GM19438 (cell line): Measurements from ENCODE around the gene PDIA3.
A peak's percentile ranks its signal among the peaks of the same experiment; 100 is the strongest.
"Not testable (repeated sequence)": the region's sequence is repeated elsewhere in the genome, so short reads cannot be mapped to it uniquely, and the experiment has no call there.

Source experiments
- ATAC-seq: cut with Tn5 transposase; IDR thresholded peaks from one replicate; pipeline ENCODE4 v1.9.1; 2021; ENCODE audit warnings: low read depth; ENCODE audit not compliant: unreplicated experiment

PDIA3 gene

DNA sequence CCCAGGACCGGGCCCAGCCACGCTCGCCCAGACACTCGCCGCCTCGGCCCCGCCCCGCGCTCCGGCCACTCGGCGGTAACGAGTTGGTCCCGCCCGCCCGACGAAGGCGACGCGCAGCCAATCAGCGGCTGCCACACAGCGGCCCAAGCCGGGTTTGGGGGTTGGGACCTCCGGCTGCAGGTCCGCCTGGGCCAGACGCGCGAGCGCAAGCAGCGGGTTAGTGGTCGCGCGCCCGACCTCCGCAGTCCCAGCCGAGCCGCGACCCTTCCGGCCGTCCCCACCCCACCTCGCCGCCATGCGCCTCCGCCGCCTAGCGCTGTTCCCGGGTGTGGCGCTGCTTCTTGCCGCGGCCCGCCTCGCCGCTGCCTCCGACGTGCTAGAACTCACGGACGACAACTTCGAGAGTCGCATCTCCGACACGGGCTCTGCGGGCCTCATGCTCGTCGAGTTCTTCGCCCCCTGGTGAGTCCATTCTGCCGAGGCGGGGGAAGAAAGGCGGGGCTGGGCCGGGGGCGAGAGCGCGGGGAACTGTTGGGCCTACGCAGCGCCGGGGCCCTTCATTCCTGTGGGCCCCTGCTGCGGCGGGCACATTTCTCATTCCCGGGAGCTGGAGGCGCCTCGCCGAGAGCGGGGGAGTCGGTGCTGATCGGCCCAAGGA lies at the start of gene PDIA3:
Gene PDIA3 (plus strand): TSS at position 194 of the 658 bp plus-strand sequence. CDS start 102 bp downstream, at position 296.
- ATAC-seq: peak; percentile 71

DNA sequence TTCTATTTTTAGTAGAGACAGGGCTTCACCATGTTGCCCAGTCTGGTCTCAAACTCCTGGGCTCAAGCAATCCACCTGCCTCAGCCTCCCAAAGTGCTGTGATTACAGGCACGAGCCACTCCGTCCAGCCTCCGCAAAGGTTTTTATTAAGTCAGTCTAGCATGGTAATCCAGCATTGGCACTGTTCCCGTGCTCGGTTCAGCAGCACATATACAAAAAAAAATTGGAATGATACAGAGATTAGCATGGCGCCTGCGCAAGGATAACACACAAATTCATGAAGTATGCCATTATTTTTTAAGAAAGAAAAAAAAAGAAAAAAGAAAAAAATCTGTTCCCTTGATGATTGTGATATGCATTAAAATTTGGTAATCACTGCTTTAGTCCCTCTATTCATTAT lies 44.1 kb upstream of the PDIA3 start:
- no peak for ATAC-seq

DNA sequence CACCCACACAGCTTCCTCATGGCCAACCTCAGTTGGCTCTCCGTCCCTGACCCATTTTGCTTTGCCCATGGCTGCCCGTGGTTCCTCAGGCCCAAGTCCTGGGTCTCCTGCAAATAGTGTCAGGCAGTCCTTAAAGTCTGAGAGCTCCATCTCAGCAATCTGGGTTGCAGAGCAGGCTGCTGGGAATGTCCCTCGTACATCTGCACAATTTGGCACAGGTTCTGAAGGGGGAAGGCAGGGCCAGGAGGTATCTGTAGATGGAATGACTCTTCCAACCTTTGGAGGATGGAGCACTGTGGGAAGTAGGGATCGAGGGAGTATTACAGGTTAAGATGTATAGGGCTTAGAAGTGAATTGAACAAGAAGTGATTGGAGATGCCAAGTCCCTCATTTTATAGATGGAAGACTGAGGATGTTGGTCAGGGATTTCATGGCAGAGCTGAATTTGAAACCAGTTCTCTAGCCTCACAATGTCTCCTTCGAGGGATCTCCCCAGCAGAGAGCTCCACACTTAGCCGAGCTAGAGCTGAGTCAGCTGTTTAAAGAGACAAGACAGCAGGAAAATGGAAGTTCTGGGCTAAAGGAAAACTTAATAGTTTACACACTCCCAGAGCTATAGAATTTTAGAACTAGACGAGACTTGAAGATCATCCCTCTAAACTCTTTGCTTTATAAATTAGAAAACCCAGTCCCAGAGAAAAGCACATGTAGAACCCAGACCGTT lies 43.4 kb upstream of the PDIA3 start:
- ATAC-seq: no peak

DNA sequence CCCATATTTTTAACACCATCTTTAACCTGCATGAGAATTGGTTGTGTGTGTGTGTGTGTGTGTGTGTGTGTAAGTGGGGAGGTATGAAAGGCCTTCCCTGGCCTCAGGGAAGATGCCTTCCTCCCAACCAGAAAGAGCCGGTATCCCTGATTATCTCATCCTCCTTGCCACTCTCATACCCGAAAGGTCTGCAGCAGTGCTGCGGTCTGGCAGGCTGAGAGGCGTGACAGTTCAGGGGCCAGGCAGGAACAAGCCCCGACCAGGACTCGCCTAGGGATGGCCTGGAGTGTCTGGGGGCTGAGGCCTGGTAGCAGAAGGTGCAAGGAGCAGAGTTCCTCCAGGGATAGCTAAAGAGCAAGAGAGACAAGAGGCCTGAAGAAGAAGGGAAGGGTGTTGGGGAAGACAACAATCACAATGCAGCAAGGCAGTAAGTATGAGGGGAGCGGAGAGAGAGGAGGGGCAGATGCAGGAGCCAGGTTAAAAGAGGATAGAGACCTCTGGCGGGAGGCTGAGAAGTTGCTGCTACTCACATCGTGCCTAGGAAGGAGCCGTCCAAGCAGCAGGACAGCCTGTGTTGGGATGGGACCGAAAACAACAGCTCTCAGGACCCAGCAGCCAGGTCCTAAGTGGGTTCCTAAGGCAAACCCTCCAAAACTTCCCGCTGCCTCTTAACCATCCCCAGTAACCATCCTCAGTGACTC lies 35.7 kb upstream of the PDIA3 start:
- ATAC-seq: not testable (repeated sequence)

DNA sequence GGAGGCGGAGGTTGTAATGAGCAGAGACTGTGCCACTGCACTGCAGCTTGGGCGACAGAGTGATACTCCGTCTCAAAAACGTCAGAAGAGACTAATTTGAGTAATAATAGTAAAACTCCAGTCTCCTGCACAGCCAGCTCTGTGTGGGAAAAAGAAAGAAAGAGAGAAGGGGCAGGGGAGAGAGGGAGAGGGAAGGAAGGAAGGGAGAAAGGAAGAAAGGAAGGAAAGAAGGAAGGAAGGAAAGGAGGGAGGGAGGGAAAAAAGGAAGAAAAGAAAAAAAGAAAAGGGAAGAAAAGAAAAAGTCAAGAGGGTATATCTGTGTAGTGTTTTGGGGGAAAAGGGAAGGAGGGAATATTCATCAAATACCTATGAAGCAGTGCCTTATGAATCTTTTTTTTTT lies 23.1 kb upstream of the PDIA3 start:
- no peak for ATAC-seq

DNA sequence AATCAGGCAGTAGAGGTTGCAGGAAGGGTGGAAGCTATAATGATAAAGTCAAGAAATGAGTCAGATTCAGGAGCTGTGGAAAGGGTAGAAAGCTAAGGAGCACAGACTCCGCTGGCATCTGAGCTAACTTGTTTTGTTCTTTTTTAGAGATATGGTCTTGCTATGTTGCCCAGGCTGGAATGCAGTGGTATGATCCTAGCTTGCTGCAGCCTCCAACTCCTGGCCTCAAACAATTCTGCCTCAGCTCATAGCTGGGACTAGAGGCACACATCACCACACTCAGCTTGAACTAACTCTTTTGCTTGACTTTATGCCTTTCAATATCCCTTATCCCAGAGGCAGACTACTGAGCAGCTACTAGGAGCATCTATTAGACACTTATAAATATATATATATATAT lies 19.9 kb upstream of the PDIA3 start:
- ATAC-seq: not testable (repeated sequence)

DNA sequence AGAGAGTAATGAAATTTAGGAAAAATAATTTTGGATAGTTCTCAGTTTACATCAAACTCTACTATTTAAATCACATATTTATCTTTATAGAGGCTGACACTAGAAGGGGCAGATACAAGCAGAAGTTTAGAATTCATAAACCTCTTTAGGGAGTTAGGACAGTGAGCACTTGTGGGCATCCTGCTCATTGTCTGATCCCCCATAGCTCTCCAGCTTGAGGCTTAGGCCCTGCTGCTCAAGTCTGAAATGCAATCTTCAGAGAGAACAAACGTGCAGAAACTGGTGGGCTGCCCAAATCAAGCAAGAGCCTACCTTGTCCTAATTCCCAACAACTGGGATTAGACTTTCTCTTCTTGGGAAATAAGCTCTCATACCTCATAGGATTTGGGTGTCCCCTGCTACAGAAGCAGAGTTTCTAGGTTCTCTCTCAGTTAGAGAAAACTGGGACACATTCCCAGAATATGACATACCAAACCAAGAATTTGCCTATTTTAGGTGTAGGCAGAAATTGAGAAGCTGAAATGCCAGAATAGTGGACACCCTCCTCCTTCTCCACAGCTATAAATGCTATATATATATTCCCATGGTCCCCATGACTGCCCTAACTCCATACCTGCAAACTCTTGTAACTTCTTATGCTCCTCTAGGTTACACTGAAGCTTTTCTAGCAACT lies 18.0 kb upstream of the PDIA3 start:
- ATAC-seq: not testable (repeated sequence)

DNA sequence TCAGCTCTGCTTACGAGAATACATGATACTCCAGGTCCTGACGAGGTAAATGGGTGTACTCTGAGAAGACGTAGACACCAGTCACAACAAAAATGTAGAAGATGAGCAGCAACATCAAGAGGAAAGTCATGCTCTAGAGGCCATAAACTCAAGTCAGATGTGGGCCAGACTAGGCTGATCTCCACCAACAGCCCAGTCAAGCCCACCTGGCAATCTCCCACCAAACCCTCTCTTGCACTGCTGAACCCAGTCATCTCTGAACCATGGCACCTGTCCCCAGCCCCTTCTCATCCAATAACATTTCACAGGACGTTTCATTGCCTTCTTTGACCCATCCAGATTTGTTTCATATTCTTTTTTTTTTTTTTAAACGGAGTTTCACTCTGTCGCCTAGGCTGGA lies 10.8 kb upstream of the PDIA3 start:
- peak; percentile 41 for ATAC-seq

DNA sequence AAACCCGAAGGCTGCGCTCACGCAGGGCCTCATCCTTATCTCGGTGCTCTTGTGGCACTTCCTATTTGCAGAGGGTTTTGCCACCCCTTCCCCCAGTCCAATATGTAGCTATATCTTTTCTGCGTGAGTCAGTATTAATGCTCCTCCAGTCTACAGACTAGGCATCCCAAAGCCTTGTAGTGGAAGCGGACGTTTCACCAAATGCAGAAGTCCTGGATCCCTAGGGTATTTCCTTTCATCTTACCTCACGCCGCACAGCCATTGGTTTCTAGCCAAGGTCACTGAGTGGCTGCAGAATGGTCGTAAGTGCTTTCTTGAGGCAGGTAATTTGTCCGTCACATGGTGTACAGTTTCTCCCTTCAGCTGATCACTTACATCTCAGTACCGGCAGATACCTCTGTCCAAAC lies 668 bp downstream of the PDIA3 start:
- ATAC-seq: peak; percentile 22

DNA sequence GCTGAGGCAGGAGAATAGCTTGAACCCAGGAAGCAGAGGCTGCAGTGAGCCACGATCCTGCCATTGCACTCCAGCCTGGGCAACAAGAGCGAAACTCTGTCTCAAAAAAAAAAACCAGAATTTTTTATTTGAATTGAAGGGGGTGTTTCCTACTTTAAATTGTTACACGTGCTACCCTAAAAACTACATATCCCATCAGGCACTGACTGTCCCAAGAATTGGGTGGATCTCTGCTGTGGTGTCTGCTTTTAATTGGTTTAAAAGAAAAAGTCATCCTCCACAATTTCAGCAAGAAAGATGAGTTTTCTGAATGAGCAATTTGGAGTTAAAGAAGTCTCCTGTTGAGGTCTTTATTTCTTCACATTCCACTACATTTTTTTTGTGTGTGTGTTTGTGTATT lies 2.1 kb downstream of the PDIA3 start:
- ATAC-seq: no peak

DNA sequence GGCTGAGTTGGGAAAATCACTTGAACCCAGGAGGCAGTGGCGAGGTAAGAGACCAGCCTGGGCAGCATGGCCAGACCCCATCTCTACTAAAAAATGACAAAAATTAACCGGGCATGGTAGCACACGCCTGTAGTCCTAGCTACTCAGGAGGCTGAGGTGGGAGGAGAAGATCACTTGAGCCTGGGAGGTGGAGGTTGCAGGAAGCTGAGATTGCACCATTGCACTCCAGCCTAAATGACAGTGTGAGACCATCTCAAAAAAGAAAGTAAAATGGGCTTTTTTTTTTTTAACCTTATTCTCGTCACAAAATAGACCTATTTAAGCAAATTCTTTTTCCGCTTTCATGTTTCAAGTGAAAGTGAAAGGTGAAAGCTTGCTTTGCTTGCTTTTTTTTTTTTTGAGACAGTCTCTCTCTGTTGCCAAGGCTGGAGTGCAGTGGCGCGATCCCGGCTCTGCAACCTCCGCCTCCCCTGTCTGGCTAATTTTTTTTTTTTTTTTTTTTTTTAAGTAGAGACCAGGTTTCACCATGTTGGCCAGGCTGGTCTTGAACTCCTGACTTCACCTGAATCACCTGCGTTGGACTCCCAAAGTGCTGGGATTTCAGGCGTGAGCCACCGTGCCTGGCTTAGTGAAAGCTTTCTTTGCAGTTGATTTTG lies 3.6 kb downstream of the PDIA3 start:
- ATAC-seq: peak; percentile 42

DNA sequence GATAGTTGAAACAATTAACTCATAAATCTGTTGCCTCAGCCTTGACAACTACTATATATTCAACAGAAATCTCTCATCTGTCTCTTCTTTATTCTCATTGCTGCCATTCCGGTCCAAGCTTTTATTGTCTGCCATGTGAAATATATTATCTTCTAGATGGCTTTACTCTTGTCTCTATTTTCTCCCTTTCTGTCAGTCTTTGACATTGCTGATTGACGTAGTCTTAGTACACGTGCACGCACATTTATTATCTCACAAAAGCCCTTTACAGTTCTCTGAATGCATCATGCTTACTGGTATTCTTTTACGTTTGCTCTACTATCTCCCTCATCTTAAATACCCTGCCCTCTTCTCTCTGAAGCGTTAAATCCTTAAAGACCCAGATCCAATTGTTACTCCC lies 5.6 kb downstream of the PDIA3 start:
- ATAC-seq: no peak

DNA sequence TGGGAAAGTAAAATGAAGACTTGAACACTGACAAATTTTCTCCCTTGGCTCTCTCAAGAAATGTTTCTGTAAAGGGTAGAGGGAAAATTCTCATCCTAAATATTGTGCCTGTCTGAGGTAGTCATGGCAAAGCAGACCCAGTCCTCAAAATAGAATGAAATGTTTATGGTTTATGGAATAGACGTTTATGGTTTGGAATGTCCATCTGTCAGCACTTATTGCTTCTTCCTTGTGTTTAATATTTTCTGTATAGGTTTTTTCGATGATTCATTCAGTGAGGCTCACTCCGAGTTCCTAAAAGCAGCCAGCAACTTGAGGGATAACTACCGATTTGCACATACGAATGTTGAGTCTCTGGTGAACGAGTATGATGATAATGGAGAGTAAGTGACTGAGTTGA lies 16.6 kb downstream of the PDIA3 start:
- ATAC-seq: no peak

DNA sequence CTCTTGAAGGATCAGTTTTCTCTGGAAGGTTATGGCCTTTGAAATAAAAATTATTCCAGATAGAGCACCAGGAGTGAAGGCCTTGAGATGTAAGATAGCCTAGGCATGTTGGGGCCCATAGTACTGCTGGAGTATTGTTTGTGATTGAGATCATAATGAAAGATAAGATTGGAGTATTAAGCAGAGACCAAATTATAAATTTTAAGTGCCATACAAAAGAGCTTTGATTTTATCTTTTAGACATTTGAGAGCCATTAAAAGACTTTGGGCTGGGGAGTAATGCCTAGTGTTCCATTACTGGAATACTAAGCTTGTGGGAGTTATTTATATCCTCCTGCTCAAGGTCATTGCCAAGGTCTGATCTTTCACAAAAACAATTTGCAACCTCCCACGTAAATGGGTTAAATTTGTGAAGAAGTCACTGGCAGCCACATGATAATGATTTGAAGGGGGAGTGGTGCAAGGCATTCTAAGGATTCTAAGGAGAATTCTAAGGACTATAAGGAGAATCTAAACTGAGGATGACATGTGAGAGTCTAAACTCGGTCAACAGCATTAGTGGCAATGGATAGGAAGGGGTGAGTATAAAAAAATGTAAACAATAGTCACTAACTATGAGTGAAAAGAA lies 17.7 kb downstream of the PDIA3 start:
- ATAC-seq: no peak

DNA sequence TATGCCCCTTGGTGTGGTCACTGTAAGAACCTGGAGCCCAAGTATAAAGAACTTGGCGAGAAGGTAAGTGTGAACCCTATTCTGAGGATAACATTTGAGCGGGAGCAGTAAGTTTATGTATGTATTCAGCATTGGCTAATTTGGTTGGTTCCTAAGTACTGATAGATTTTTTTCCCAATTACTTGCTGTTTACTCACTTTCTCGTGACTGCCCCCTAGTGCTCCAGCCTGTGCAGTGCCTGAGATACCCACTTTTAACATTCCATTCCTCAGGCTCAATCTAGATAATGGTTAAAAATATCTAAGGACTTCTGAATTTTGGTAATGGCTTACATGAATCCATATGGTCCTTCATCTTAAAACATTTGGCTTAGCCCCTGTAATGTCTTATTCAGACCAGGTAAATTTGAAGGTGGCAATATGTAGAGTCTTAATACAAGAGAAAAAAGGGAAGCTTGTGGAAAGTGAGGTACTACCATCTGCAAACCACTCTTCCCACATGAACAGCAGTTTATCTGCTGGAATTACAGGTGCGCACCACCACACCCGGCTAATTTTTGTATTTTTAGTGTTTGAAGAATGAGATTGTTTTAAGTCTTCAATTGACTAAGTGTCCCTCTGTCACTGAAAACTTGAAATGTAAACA lies 23.5 kb downstream of the PDIA3 start:
- no peak for ATAC-seq

DNA sequence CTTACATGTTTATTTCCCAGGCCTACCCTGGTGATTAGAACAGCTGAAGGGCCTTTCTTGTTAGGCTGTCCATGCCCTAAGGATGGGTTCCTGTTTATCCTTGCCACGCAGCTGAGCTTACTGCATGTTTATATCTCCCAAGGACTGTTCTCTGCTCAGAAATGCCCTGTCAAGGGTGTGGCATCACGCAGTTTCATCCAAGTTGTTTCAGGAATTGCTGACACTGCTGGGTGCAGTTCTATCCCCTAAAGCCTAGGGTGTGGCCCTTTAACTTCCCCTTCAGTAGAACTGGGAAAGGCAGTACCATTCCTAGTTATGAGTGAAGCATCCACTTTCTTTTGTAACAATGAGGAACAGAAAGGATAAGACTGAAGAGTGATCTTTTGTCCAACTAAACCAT lies 25.6 kb downstream of the PDIA3 start:
- no peak for ATAC-seq

DNA sequence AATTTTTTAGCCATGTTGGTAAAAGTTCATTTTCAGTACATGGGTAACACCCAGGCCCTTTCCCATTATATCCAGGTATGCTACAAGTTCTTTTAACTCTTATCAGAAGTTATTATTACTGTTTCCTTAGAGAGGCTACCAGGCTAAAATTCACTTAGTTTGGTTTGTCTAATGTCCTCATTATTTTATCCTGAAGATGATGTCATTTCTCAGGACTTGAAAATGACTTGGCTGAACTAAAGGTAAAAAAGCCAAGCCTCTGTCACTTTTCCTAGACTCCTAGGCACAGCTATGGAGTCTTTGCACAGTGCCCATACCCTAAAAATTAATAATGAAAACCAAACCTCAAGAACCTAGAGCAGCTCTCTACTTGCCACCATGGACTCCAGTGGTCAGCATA lies 26.4 kb downstream of the PDIA3 start:
- no peak for ATAC-seq

DNA sequence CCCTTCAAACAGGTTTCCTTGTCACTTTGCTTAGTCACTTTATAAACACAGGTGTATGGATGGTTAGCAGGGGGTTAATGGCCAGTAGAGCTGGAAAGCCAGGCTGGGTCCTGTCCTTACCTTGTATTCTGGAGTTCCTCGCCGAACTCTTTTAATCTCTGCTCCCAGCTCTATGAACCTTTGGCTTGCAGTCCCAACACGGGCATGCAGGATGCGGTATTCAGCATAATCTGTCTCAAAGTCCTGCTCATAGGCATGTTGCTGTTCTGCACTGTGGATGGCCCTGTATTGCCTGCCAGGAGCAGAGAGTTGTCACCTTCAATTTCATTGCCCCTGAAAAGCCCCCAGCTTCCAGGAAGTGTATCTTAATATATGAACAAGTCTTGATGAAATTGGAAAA lies 27.8 kb downstream of the PDIA3 start:
- ATAC-seq: no peak

DNA sequence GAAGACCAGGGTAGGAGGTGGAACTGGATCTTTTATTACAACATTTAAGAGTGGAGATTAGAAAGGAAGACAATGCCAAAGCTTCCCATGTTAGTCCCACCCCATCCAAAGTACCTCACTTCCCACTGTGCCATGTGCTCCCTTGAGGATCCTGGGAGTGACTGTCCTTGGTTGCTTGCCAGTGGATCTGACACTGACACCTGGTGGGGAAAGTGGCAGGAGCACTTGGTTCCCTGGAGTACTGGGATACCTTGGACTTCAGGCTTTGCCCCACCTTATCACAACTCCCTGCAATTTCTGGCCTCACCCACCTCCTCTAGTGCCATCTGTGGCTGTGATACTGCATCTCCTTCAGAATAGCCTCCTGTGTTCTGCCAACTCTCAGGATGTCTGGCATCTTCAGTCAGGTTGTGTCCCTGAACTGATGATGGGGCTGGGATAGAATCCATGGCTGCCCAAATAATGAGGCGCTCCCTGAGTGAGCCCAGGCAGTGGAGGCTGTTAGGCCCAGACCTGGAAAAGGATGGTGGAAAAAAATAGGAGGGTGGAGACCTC lies 29.2 kb downstream of the PDIA3 start:
- no peak for ATAC-seq
